RCC 7860 (cell line): ENCODE data around the gene CSNK1E.
"Not testable (repeated sequence)": the region's sequence is repeated elsewhere in the genome, so short reads cannot be mapped to it uniquely, and the experiment has no call there.

Experiments
- DNase-seq: peaks from one replicate; pipeline ENCODE4 v3.0.0-alpha.2; 2015; ENCODE audit warnings: low spot score
- FAIRE-seq: peaks from 2 replicates; lab custom pipeline; 2012; peaks lifted over from hg19 to GRCh38; lab: Jason Lieb, UNC

The CSNK1E gene

DNA sequence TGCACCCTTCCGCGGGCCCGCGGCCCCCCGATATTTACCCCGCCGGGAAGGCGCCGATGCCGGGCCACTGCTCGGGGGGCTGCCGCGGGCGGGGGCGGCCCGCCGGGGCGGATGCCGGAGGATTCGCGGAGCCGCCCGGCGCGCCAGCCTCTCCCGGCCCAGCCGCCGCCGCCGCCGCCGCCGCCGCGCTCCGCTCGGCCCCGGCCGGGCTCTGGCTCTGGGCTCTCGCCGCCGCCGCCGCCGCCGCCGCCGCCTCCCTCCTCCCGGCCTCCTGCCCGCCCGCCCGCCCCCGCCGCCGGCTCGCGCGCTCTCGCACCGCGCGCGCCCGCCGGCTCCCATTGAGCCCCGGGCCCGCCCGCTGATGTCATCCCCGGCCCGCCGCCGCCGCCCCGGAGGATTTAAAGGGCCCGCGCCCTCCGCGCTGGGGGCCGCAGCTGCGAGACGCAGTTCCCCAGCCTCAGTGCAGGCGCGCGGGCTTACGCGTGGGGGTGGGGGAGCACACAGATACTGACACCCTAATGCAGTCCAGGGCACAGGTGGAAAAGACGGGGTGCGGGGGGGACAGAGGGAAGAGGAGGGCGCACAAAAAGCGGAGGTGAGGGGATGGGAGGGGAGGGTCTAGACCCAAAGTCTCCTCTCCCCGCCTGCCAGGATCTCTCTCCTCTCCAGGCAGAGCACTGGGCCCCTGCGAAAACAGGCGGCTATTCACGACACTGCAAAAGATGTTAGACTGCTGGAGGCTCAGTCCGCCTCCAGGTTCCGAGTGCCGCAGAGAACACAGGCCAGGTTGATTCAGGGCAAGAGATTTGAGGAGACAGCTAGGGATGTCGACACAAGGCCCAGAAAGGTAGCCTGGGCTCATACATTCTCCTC is at the start of gene CSNK1E:
CSNK1E (minus strand) TSS at position 312 of the 873 bp plus-strand sequence. CDS start 3,276 bp downstream, outside the sequence.
- FAIRE-seq: no peak
- no peak for DNase-seq

DNA sequence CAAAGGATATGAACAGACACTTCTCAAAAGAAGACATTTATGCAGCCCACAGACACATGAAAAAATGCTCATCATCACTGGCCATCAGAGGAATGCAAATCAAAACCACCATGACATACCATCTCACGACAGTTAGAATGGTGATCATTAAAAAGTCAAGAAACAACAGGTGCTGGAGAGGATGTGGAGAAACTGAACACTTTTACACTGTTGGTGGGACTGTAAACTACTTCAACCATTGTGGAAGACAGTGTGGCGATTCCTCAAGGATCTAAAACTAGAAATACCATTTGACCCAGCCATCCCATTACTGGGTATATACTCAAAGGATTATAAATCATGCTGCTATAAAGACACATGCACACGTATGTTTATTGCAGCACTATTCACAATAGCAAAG is 48.6 kb upstream of the CSNK1E start:
- DNase-seq, FAIRE-seq: not testable (repeated sequence)

DNA sequence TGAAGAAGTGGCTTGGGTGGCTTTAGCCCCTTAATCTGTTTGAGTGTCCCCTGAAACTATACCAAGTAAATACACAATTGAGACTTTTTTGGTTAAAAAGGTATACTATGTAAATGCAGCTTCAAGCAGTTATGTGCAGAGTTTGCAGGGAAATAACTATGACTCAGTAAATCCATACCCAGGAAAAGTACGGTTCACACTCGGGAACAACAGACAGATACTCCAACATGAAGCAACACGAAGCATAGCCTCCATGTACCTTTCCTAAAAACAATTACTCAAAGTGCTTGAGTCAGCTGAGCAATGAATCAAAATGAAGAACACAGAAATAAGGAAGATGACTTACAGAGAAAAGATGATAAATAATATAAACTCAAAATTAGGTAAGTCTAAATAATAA is 47.9 kb upstream of the CSNK1E start:
- not testable (repeated sequence) for FAIRE-seq, DNase-seq

DNA sequence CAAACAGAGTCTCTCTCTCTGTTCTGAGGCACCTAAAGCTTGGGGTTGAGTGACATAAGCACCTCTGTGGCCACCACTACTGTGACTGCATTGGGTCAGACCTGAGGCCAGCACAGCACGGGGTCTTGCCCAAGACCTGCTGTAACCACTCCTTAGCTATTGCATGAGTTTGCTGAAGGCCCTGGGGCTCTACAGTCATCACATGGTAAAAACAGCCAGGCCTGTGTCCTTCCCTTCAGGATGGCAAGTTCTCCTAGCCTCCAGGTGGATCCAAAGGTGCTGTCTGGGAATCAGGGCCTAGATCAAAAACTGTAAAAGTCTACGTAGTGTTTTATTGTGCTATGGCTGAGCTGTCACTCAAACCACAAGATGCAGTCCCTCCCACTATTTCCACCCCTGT is 43.3 kb upstream of the CSNK1E start:
- not testable (repeated sequence) for DNase-seq, FAIRE-seq

DNA sequence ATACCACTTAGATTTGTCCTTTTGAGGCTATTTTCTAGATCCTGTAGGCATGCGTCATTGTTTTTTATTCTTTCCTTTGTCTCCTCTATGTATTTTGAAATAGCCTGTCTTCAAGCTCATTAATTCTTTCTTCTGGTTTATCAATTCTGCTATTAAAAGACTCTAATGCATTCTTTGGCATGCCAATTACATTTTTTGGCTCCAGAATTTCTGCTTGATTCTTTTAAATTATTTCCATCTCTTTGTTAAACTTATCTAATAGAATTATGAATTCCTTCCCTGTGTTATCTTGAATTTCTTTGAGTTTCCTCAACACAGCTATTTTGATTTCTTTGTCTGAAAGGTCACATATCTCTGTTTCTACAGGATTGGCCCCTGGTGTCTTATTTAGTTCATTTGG is 42.6 kb upstream of the CSNK1E start:
- FAIRE-seq: not testable (repeated sequence)

DNA sequence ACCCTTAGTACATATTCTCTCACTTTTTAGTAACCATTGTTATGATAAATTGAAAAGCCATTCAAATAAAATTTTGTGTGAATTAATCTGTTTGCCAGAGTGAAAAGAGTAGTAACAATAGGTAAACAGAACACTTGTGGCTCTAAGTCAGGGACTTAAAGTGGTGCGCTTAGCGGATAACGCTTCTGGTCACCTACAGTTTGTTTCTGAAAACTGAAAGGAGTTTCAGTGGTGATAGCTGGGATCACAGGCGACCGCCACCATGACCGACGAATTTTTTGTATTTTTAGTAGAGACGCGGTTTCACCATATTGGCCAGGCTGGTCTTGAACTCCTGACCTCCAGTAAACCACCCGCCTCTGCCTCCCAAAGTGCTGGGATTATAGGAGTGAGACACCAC is 40.7 kb upstream of the CSNK1E start:
- FAIRE-seq, DNase-seq: not testable (repeated sequence)

More for the DNA sequence above, 42.6 kb upstream of the CSNK1E start:
- DNase-seq: not testable (repeated sequence)

DNA sequence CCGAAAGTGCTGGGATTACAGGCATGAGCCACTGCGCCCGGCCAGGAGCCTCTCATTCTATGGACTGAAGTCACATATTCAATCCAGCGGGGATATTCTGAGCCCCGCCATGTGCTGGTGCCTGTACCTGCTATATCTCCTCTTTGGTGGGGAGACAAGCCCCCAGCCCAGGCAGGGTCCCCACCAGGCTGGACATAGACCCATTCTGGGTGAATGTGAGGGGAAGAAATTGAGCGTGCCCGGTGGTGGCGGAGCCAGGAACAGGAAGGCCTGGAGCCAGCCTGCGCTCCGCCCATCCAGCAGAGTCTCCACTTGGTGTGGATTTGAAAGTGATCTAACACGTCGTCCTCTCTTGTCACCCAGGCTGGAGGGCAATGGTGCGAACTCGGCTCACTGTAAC is 38.0 kb upstream of the CSNK1E start:
- FAIRE-seq: no peak

DNA sequence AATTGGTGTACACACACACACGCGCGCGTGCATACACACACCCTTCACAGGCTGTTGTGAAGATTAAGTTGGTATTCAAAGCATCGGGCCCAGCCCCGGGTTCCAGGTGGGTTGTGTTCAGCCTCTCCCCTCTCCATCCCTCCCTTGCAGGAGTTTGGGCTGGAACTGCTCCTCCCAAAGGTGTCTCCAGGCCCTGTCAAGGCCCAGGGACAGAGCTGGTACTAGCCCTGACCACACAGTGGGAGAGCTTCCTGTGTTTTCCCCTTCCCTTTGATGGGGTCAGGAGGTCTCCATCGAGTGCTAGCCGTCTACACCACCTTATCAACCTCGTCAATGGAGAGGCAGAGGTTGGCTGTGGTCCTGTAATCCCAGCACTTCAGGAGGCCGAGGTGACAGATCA is 36.5 kb upstream of the CSNK1E start:
- DNase-seq: no peak
- FAIRE-seq: no peak

More for the DNA sequence above, 38.0 kb upstream of the CSNK1E start:
- DNase-seq: no peak

DNA sequence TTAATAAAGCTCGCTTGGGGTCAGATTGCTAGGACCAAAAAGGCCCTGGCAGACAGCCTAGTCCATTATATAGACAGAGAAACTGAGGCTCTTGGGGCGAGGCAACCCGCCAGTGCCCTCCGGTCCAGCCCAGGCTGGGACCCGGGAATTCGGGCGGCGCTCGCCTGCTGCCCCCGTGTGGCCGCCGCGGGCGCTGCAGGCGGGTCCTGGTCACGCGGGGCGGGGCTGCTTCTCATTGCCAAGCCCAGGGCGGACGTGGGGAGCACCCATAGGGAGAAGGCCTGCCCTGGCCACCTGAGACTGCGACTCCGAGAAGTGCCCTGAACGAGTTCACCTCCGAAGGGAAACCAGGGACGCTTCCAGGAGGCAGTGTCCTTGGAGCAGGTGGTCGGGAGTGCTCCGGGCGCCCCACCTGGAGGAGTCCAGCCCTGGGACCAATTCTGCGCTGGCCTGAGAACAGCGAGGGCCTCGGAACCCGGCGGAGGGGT is 36.0 kb upstream of the CSNK1E start:
- FAIRE-seq (no peak), DNase-seq (peak; percentile 9)

DNA sequence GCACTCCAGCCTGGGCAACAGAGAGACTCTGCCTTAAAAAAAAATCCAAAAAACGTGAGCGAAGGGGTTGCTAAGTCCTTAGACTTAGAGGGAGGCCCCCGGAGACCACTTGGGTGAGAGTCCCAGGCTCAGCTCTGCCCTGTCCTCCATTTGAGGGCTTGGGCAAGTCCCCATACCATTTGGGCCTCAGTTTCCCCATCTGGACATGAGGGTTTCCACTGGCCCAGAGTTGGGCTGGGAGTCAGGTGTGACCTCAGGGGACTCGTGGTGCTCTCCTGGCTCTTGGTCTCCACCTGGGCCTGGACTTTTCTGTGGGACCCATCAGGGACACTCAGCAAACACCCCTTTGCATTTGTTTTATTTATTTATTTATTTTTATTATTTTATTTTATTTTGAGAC is 35.2 kb upstream of the CSNK1E start:
- FAIRE-seq (no peak), DNase-seq (no peak)

DNA sequence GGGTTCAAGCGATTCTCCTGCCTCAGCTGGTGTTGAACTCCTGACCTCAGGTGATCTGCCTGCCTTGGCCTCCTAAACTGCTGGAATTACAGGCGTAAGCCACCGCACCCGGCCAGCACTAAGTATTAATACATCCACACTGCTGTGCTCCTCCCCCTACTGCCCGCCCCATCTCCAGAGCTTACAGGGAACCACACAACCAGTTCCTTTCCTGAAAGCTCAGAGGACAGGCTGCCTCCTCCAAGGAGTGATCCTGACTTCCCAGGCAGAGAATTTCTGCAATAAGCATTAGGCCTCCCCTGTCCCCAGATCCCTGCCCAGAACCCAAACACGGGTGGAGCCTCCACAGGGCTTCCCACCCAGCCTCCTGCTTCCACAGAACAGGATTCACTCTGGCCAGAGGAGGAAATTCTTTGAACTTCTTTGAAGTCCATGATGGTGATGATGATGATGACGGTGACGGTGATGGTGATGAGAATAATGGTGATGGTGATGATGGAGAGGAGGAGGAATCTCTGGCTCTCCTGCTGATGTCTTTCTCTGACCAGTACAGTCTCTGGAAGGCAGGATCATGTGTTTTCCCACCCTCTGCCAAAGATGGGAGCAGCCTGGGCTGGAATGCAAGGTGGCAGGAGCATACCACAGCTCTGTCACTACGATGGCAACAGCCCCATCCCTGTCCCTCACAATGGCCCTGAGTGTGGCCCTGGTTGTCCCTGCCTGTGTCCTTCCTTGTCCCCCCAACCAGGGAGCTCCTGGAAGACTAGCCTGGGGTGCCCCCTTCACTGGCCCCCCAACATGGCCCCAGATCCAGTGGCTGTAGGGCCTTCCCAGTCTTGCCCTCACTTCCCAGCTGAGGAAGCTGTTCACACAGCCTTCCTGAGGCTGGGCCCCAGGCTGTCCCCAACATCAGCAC is 33.5 kb upstream of the CSNK1E start:
- DNase-seq: no peak
- no peak for FAIRE-seq

DNA sequence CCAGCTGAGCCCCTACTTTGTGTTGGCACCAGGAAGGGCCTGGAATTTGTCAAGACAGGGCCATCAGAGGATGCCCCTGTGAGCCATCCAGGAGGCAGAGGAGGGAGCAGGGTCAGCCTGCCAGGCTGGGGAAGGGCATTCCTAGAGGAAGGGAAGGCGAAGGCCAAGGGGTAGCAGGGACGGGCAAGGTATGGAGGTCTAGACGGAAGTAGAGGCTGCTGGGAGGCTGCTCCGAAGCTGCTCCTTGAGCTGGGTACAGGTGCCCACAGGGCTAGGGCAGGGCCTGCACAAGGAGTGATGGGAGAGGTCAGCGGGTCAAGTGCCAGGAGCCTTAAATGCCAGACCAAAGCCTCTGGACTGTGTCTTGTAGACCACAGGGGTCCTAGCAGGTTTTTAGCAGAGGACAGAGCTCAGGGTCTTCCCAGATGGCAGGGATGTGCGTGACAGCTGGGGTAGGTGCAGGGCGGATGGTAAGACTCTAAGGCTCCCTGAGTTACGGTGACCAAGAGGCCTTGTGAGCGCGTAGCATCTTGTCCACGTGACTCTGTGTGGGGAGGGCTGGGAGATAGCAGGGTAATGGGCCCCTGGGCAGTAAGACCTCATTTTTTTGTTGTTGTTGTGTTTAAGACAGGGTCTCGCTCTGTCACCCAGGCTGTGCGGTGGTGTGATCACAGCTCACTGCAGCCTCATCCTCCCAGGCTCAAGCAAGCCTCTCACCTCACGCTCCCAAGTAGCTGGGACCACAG is 31.7 kb upstream of the CSNK1E start:
- FAIRE-seq (no peak), DNase-seq (no peak)

DNA sequence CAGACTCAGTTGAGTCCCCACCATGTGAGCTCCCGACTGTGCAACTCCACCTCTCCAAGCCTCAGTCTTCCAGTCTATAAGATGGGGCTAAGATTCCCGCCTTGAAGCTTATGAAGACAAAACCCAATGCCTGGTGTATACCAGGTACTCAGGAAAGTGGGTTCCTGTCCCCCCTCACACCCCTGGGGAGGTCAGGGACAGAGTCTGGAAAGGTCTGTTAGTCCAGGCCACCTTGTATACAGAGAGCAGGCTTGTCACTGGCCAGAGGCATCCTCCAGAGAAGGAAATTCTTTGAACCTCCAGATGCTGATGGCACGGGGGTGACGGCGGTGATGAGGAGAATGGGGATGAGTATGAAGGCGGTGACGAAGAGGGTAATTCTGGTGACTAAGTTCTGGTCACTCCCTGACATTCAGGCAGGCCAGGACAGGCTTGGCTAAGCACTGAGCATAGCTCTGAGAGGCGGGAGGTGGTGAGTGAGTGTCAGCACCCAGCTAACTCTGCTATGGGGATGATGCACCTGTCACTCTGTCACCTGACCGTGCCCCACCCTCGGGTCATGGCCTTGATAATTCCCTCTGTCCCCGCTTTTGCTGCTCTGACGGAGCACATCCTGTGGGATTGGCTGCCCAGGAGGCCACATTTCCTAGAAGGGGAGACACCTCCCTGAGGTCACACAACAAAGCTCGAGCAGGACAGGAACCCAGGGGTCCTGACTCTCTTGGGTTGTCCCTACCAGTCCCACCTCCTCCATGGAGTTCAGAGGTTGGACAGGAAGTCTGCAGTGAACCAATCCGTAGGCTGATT is 30.9 kb upstream of the CSNK1E start:
- DNase-seq: peak; percentile 74
- FAIRE-seq: peak; percentile 35

DNA sequence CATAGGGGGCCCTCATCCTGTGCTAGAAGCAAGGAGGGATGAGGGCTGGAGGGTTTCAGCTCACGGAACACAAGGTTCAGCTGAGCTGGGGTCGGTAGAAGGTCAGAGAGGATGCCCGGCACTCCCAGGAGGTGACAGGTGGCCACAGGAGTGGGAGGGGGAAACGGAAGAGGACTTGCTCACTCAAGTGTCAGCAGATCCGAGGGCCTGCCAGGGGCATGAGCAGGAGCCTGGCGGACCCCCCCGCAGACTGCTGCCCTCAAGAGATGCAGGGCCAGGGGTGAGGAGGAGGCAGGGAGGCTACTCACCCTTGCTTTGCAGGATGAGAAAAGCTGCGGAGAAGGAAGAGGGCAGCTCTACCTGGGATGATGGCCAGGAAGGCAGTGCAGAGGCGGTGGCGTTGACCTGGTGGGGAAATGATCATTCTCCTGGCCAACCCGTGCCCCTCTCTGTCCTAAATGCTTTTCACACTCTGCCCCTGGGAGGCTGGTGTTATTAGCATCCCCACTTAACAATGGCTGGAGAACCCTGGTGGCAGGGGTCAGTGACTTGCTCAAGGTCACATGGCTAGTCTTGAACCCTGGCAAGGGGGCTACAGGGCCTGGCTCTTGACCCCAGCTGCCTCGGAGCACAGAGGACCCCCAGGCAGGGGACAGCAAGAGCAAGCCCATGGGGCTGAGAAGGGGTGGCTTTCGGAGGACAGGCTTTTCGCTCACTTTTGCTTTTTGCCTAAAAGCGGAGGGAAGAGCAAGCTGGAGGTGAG is 30.1 kb upstream of the CSNK1E start:
- FAIRE-seq: no peak

DNA sequence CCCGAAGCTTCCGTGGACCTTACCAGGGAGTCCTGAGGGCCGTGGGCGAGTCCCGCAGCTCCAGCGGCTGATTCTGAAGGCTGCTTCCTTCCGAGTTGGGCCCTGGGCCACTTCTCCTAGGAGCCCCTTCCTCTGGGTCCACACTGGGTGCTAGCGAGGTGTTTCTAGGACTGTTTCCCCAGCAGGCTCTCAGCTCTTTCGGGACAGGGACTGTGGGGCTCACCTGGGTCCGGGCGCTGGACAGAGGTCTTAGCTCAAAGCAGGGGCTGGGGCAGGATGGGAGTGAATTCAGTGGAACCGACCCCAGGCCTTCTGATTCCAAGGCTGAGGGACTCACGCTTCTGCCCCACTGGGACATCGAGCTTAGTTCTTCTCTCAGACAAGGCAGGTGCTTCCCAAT is 29.3 kb upstream of the CSNK1E start:
- DNase-seq (no peak), FAIRE-seq (no peak)

More for the DNA sequence above, 30.1 kb upstream of the CSNK1E start:
- DNase-seq: no peak

DNA sequence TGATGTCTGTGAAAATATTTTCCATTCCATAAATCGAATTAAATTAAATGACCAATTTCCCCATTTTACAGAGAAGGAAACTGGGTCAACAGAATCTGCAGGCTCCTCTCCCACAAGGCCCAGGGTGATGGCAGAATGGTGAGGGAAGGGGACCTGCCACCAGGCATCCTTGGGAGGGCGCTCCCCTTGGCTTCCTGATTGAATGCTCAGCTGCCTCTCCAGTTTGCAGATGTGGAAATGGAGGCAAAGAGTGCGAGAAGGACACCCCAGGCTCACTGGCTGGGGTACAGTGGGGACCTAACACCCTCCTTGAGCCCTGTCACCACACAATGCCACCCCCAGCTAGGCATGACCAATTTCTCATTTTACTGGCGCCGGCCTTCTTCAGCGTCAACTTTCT is 28.5 kb upstream of the CSNK1E start:
- FAIRE-seq (no peak), DNase-seq (no peak)

DNA sequence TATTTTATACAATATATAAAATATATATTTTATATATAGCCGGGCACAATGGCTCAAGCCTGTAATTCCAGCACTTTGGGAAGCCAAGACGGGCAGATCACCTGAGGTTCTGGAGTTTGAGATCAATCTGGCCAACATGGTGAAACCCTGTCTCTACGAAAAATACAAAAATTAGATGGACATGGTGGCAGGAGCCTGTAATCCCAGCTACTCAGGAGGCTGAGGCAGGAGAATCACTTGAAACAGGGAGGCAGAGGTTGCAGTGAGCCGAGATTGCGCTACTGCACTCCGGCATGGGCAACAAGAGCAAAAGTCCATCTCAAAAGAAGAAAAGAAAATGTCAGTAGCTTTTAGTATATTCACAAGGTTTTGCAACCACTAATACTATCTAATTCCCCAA is 22.7 kb upstream of the CSNK1E start:
- FAIRE-seq, DNase-seq: not testable (repeated sequence)

DNA sequence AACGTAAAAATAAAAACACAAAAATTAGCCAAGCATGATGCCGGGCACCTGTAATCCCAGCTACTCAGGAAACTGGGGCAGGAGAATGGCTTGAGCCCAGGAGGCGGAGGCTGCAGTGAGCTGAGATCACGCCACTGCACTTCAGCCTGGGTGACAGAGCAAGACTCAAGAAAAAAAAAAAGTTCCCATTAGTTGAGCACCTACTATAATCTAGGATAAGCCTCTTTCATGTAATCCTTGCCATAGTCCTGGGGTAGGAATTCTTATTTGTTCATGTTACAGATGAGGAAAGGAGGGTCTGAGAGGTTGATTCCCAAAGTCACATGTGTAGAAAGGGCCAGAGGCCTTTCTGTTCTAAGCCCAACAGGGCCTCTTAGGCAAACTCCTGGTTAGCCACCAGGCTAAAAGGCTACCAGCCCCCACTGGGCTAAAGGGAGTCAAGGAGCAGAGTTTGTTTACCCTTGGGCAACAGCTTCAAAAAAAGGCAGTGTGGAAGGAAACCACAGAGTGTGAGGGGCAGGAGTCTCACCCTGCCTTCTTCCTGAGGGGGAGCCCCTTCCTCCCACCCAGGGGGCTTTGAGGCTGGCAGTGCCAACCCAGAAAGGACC is 21.6 kb upstream of the CSNK1E start:
- DNase-seq: no peak
- no peak for FAIRE-seq

DNA sequence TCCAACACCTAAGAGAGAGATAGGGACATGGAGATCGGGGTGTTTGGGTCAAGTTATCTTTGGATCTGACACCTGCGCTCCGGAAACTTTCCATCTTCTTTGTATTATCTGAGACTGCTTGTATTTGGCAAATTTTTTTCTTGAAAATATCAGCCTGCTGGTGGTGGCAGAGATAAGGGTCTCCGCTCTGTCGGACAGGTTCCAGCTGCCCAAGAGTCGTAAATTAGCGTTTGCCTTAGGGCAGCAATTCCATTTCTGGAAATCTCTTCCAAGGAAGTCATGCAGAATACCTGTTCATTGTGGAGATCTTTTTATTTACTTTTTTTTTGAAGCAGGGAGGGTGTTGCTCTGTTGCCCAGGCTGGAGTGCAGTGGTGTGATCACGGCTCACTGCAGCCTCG is 19.5 kb upstream of the CSNK1E start:
- FAIRE-seq: no peak
- no peak for DNase-seq
